PFSK-1 (cell line): ENCODE data around the gene KDM4C.

ENCODE experiments used
- FOXP2 ChIP-seq: optimal IDR thresholded peaks from 2 replicates; pipeline ENCODE3; 2011; ENCODE audit warnings: borderline replicate concordance, control low read depth, inconsistent platforms; ENCODE audit not compliant: insufficient read depth; ENCODE audit errors: extremely low read length, extremely low read depth
- POLR2AphosphoS5 ChIP-seq: IDR thresholded peaks from 2 replicates; pipeline ENCODE4 v1.6.1; 2012; ENCODE audit warnings: low read depth, mild to moderate bottlenecking, control low read depth, low read length, moderate library complexity
- SIN3A ChIP-seq: IDR thresholded peaks from 2 replicates; pipeline ENCODE4 v1.6.1; 2012; ENCODE audit warnings: mild to moderate bottlenecking, low read length, moderate library complexity, borderline replicate concordance; ENCODE audit not compliant: insufficient read depth
- TAF1 ChIP-seq: IDR thresholded peaks from 2 replicates; pipeline ENCODE4 v1.6.1; 2012; ENCODE audit warnings: low read length, control low read depth, borderline replicate concordance; ENCODE audit not compliant: insufficient read depth
- TF ChIP-seq, protein P1 (sequence below), 2 experiments: IDR thresholded peaks; 2 replicates each; pipeline versions ENCODE4 v1.6.1 to v1.8.0; 2011 to 2012; ENCODE audit warnings: low read depth in 2 of 2, low read length in 2 of 2, control low read depth in 1 of 2, inconsistent platforms in 1 of 2, mild to moderate bottlenecking in 1 of 2, moderate library complexity in 1 of 2; ENCODE audit not compliant: insufficient read depth in 1 of 2

KDM4C gene

DNA sequence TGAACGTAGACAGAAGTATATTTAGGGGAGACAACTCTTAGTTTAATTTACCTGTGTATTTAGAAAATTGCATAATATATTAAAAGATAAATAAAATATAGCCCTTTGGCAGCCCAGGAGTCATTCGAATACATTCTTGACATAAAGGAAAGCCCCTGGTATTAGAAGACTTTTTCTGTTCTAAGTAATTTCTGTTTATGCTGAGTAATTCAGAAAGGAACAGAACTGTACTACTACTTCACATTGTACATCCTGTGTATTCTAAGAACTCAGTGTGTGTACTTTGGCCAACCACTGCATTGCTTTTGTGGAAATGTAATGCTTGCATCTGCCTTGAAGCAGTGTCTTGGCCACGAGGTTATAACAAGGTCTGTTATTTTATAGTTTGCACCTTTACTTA lies 136.4 kb downstream of the KDM4C start:
- TF ChIP-seq, protein P1, sequence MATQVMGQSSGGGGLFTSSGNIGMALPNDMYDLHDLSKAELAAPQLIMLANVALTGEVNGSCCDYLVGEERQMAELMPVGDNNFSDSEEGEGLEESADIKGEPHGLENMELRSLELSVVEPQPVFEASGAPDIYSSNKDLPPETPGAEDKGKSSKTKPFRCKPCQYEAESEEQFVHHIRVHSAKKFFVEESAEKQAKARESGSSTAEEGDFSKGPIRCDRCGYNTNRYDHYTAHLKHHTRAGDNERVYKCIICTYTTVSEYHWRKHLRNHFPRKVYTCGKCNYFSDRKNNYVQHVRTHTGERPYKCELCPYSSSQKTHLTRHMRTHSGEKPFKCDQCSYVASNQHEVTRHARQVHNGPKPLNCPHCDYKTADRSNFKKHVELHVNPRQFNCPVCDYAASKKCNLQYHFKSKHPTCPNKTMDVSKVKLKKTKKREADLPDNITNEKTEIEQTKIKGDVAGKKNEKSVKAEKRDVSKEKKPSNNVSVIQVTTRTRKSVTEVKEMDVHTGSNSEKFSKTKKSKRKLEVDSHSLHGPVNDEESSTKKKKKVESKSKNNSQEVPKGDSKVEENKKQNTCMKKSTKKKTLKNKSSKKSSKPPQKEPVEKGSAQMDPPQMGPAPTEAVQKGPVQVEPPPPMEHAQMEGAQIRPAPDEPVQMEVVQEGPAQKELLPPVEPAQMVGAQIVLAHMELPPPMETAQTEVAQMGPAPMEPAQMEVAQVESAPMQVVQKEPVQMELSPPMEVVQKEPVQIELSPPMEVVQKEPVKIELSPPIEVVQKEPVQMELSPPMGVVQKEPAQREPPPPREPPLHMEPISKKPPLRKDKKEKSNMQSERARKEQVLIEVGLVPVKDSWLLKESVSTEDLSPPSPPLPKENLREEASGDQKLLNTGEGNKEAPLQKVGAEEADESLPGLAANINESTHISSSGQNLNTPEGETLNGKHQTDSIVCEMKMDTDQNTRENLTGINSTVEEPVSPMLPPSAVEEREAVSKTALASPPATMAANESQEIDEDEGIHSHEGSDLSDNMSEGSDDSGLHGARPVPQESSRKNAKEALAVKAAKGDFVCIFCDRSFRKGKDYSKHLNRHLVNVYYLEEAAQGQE (IDR thresholded peaks at IDR 0.05; ENCODE audit: insufficient read depth in 1 of 2, low read depth in 2 of 2, low read length in 2 of 2) = no peak
- no peak for TF ChIP-seq SIN3A
- no peak for TF ChIP-seq TAF1
- no peak for TF ChIP-seq POLR2AphosphoS5
- no peak for TF ChIP-seq FOXP2

DNA sequence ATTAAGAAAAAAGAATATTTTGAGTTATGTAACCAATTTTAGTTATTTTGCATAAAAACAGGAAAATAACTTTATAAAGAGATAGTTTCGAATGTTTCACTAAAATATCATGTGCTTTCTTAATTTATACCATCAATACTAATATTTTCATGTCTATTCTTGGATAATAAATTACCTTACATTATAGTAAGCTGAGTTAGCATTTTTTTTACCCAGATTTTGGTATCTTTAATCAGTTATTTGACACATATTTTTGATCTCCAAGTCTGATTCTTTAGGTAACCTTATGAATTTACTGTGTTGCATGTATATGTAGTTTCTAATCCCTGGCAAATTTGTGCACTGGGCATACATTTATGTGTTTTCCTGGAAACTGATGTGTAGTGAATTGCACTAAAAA lies 138.0 kb downstream of the KDM4C start:
- TF ChIP-seq TAF1 = no peak
- TF ChIP-seq POLR2AphosphoS5 = no peak
- no peak for TF ChIP-seq FOXP2
- TF ChIP-seq, protein P1 (IDR thresholded peaks at IDR 0.05; ENCODE audit: insufficient read depth in 1 of 2, low read depth in 2 of 2, low read length in 2 of 2) = no peak
- TF ChIP-seq SIN3A = no peak

GRCh38 chr9:6896562-6896961 lies 138.8 kb downstream of the KDM4C start:
- TF ChIP-seq, protein P1 (IDR thresholded peaks at IDR 0.05; ENCODE audit: insufficient read depth in 1 of 2, low read depth in 2 of 2, low read length in 2 of 2) = no peak
- no peak for TF ChIP-seq TAF1
- TF ChIP-seq POLR2AphosphoS5 = no peak
- TF ChIP-seq SIN3A = no peak
- no peak for TF ChIP-seq FOXP2

DNA sequence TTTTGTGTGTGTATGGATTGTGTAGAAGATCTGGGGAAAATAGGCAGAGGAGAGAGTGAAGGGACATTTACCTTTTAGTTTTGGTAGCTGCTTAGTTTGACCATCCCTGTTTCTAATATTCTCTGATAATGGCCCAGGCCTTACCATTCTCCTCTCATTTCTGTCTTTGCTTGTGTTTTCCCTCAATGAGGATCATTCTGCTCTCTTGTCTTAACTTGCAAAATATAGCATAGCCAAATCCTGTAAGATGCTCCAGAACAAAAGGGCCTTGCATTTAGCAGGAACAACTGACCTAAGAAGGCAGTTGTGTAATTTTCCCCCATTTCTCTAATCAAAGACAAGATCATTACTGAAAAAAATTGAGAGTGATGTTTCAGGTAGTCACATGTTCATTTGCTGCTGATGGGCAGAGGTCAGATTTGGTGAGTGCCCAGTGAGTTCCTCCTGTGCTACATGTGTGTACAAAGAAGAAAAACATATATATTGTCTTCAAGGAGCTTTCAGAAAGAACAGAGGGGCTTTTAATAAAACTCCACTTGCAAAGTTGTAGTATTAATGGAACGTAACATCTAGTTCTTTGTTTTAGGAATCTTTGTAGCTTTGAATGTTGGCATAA lies 139.5 kb downstream of the KDM4C start:
- TF ChIP-seq SIN3A = no peak
- no peak for TF ChIP-seq TAF1
- no peak for TF ChIP-seq POLR2AphosphoS5
- TF ChIP-seq, protein P1 (IDR thresholded peaks at IDR 0.05; ENCODE audit: insufficient read depth in 1 of 2, low read depth in 2 of 2, low read length in 2 of 2) = no peak
- no peak for TF ChIP-seq FOXP2

DNA sequence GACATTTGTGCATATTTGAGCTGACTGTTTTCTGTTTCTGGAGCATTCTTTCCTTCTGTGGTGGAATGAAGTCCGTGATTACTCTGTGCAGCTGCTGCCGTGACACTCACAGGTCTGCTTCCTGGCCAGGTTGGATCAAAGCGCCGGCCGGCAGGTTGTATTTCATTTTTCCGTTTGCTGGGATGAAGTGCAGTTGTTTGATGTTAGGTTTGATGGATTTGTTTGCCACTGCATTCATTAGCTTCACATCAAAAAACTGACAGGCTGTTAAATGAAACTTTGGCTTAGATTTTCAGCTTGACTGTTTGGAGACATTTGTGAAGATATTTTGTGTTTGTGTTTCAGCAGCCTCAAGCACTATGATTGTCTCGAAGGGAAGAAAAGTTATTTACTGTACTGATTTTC lies 140.1 kb downstream of the KDM4C start:
- TF ChIP-seq, protein P1 (IDR thresholded peaks at IDR 0.05; ENCODE audit: insufficient read depth in 1 of 2, low read depth in 2 of 2, low read length in 2 of 2) = no peak
- TF ChIP-seq FOXP2 = no peak
- no peak for TF ChIP-seq SIN3A
- no peak for TF ChIP-seq POLR2AphosphoS5
- TF ChIP-seq TAF1 = no peak
